ENCODE results near the gene CCDC57.

GRCh38 chr17:82058855-82059249, 153.8 kb downstream of the CCDC57 start:
- TF ChIP-seq CTCF (IDR thresholded peaks at IDR 0.05) (no peak), EZH2phosphoT487 (IDR thresholded peaks at IDR 0.05) (no peak), EZH2 (IDR thresholded peaks at IDR 0.05) (no peak)
